Activated T-cell treated with anti-CD3 and anti-CD28 coated beads for 4 hours (primary cell): ENCODE results near the gene MTPN.

ENCODE experiments used
- DNase-seq: peaks from one replicate; pipeline ENCODE4 v3.0.0-alpha.2; 2020

The MTPN gene

GRCh38 chr7:135981958-135982646, 4.9 kb upstream of the MTPN start:
- no peak for DNase-seq

GRCh38 chr7:135980665-135981180, 3.6 kb upstream of the MTPN start:
- DNase-seq, result peak; percentile 19

GRCh38 chr7:135980012-135980551, 2.9 kb upstream of the MTPN start:
- DNase-seq, result no peak

GRCh38 chr7:135979471-135980011, 2.4 kb upstream of the MTPN start:
- no peak for DNase-seq

GRCh38 chr7:135978624-135979023, 1.5 kb upstream of the MTPN start:
- DNase-seq, result no peak

GRCh38 chr7:135977742-135978066, 545 bp upstream of the MTPN start:
- DNase-seq, result no peak

GRCh38 chr7:135976312-135977006, 700 bp downstream of the MTPN start:
- DNase-seq, result peak; percentile 20

GRCh38 chr7:135975166-135975565, 2.0 kb downstream of the MTPN start:
- DNase-seq, result no peak

GRCh38 chr7:135974667-135975066, 2.5 kb downstream of the MTPN start:
- no peak for DNase-seq

GRCh38 chr7:135971366-135971725, 5.8 kb downstream of the MTPN start:
- no peak for DNase-seq

GRCh38 chr7:135970682-135971365, 6.3 kb downstream of the MTPN start:
- DNase-seq, result no peak

- no peak for DNase-seq
Observed at GRCh38 chr7:135970045-135970444, 7.1 kb downstream of the MTPN start.

- no peak for DNase-seq
Observed at GRCh38 chr7:135966341-135967043, 10.7 kb downstream of the MTPN start.

- DNase-seq, result no peak
Observed at GRCh38 chr7:135965602-135966001, 11.6 kb downstream of the MTPN start.

- no peak for DNase-seq
Observed at GRCh38 chr7:135964791-135965190, 12.4 kb downstream of the MTPN start.

GRCh38 chr7:135964274-135964673, 12.9 kb downstream of the MTPN start:
- DNase-seq, result no peak

GRCh38 chr7:135962802-135963201, 14.4 kb downstream of the MTPN start:
- DNase-seq, result no peak

- DNase-seq, result no peak
Observed at GRCh38 chr7:135960709-135961451, 16.3 kb downstream of the MTPN start.

- no peak for DNase-seq
Observed at GRCh38 chr7:135959646-135960363, 17.4 kb downstream of the MTPN start.

- DNase-seq, result no peak
Observed at GRCh38 chr7:135958173-135958572, 19.0 kb downstream of the MTPN start.

- DNase-seq, result no peak
Observed at GRCh38 chr7:135957627-135958026, 19.5 kb downstream of the MTPN start.
